Mammary epithelial cell (primary cell): Measurements from ENCODE around the gene UBAC2.

Experiments
- EZH2 ChIP-seq: IDR thresholded peaks from 2 replicates; pipeline ENCODE4 v1.6.1; 2012; ENCODE audit warnings: low read length, inconsistent platforms, borderline replicate concordance
- TF ChIP-seq, protein P1 (sequence below), 2 donors: IDR thresholded peaks in 1 of 2; conservative IDR thresholded peaks in 1 of 2; 2 replicates each; pipeline ENCODE4 v1.5.1; 2011 to 2012; ENCODE audit warnings: inconsistent platforms in 2 of 2, low read length in 2 of 2, mild to moderate bottlenecking in 2 of 2, control low read depth in 1 of 2, low read depth in 1 of 2; ENCODE audit not compliant: insufficient read depth in 1 of 2; ENCODE audit errors: extremely low read depth in 1 of 2

- TF ChIP-seq, protein P1, sequence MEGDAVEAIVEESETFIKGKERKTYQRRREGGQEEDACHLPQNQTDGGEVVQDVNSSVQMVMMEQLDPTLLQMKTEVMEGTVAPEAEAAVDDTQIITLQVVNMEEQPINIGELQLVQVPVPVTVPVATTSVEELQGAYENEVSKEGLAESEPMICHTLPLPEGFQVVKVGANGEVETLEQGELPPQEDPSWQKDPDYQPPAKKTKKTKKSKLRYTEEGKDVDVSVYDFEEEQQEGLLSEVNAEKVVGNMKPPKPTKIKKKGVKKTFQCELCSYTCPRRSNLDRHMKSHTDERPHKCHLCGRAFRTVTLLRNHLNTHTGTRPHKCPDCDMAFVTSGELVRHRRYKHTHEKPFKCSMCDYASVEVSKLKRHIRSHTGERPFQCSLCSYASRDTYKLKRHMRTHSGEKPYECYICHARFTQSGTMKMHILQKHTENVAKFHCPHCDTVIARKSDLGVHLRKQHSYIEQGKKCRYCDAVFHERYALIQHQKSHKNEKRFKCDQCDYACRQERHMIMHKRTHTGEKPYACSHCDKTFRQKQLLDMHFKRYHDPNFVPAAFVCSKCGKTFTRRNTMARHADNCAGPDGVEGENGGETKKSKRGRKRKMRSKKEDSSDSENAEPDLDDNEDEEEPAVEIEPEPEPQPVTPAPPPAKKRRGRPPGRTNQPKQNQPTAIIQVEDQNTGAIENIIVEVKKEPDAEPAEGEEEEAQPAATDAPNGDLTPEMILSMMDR (conservative IDR thresholded peaks at IDR 0.05 in 1 of 2, IDR thresholded peaks at IDR 0.05 in 1 of 2; ENCODE audit: extremely low read depth in 1 of 2, insufficient read depth in 1 of 2, low read depth in 1 of 2, low read length in 2 of 2) = no peak
- TF ChIP-seq EZH2 = no peak
Measured at GRCh38 chr13:99434258-99434788, 233.7 kb downstream of the UBAC2 start.
